Progenitor cell of endocrine pancreas (in vitro differentiated cells): ENCODE results near the gene CARS1. TPM values are rescaled to one million over a fixed set of nuclear protein-coding genes. Genes with fewer than 3 reads are reported as not detected.

Experiments
- DNase-seq: peaks from one replicate; pipeline ENCODE4 v3.0.0; 2021; ENCODE audit warnings: low spot score; ENCODE audit not compliant: unreplicated experiment
- H3K27ac Mint-ChIP-seq: 2 replicates; pipeline ENCODE4 v1.8.0; 2021; ENCODE audit warnings: mild to moderate bottlenecking, moderate library complexity, mixed read lengths
- H3K27me3 Mint-ChIP-seq: 2 replicates; pipeline ENCODE4 v1.8.0; 2021; ENCODE audit warnings: mixed read lengths
- H3K36me3 Mint-ChIP-seq: 2 replicates; pipeline ENCODE4 v1.8.0; 2022; ENCODE audit warnings: mixed read lengths; ENCODE audit not compliant: insufficient read depth
- H3K4me1 Mint-ChIP-seq: 2 replicates; pipeline ENCODE4 v1.8.0; 2021; ENCODE audit warnings: low read depth, mixed read lengths
- H3K4me3 Mint-ChIP-seq: 2 replicates; pipeline ENCODE4 v1.8.0; 2021; ENCODE audit warnings: low read depth, mild to moderate bottlenecking, moderate library complexity, mixed read lengths
- H3K9me3 Mint-ChIP-seq: 2 replicates; pipeline ENCODE4 v1.8.0; 2021; ENCODE audit warnings: low read depth, mixed read lengths
- total RNA-seq: library from RNA; stranded (reverse); gene quantifications from 2 replicates; pipeline ENCODE4 v1.2.1, GENCODE V29; 2021
- TF ChIP-seq, protein P1 (sequence below): fragments of 200-600 bp; sonication (generic); IDR thresholded peaks from one replicate; pipeline ENCODE4 v1.5.0; 2021; ENCODE audit warnings: antibody characterized with exemption, mild to moderate bottlenecking; ENCODE audit not compliant: unreplicated experiment

The CARS1 gene
- total RNA-seq, 1 donor from 2014 or later: 56.4 TPM

DNA sequence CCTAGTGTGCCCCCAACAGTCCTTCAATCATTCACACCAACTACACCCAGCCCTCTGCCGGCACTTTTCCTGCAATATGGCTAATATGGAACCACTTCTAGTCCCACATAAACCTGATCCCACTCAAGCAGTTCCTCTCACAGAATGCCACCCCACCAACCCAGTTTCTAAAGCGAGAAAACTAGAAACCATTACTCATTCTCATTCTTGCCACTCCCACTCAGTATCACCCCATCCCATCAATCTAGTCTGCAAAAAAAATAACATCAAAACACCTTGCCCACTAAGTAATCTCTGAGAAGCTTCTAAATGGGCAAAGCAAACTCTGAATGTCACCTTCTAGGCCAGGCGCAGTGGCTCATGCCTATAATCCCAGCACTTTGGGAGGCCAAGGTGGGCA, 83.0 kb downstream of the CARS1 start:
- Mint-ChIP-seq H3K4me3 (no peak overlapping the region), H3K4me1 (no peaks in the 10 kb centered on the region), H3K27me3 (no peaks in the 10 kb centered on the region), H3K36me3 (peaks cover 27% of the 10 kb centered on the region), H3K9me3 (no peaks in the 10 kb centered on the region), H3K27ac (no peak overlapping the region)
- no peak for DNase-seq
- TF ChIP-seq, protein P1, sequence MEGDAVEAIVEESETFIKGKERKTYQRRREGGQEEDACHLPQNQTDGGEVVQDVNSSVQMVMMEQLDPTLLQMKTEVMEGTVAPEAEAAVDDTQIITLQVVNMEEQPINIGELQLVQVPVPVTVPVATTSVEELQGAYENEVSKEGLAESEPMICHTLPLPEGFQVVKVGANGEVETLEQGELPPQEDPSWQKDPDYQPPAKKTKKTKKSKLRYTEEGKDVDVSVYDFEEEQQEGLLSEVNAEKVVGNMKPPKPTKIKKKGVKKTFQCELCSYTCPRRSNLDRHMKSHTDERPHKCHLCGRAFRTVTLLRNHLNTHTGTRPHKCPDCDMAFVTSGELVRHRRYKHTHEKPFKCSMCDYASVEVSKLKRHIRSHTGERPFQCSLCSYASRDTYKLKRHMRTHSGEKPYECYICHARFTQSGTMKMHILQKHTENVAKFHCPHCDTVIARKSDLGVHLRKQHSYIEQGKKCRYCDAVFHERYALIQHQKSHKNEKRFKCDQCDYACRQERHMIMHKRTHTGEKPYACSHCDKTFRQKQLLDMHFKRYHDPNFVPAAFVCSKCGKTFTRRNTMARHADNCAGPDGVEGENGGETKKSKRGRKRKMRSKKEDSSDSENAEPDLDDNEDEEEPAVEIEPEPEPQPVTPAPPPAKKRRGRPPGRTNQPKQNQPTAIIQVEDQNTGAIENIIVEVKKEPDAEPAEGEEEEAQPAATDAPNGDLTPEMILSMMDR: no peak

DNA sequence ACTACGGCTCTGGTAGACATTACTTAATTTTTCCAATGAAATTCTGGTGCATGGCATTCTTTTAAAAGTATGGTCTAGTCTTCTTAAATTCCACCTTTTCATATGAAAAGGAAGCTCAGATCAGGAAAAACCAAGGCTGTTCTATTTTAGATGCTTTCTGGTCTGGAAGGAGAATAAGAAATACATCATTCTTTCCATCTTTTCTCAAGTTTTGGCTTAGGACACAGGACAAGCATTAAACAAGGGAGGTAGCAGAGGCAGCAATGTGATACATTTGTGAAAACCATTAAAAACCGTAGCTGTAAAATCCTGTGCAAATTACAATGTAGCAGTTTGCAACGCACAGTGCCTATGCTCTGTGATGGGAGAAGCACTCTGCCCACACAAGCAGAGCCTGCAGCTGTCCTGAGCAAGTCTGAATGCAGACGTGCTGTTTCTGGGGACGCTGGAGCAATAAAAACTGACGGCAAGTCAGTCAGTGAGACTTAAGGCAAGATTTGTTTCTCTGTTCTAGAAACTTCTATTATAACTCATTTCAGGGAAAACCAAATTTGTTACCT, 88.8 kb downstream of the CARS1 start:
- H3K4me3 Mint-ChIP-seq: no peak overlapping the region
- H3K27ac Mint-ChIP-seq: no peak overlapping the region
- no peaks in the 10 kb centered on the region for H3K4me1 Mint-ChIP-seq
- no peaks in the 10 kb centered on the region for H3K27me3 Mint-ChIP-seq
- no peak for DNase-seq
- no peaks in the 10 kb centered on the region for H3K9me3 Mint-ChIP-seq
- TF ChIP-seq, protein P1: no peak
- peaks cover 46% of the 10 kb centered on the region for H3K36me3 Mint-ChIP-seq

DNA sequence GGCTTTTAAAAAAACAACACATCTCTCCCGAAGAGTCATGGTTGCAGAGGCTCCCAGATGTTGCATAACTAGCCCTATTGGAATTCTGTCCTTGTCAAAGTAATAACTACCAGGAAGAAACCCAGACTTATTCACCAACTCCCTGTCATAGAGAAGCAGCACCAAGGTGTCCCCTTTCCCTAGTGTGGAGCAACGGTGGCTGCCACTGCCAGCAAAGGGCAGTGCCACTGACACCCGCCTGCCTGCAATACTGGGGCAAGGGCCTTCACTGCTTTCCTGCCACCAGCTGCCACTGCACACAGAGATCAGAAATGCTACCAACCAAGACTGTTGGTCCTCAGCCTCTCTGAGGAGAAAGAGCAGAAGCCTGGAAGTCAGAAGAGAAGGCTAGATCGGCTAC, 92.4 kb downstream of the CARS1 start:
- TF ChIP-seq, protein P1: no peak
- Mint-ChIP-seq H3K36me3 (peaks cover 46% of the 10 kb centered on the region), H3K27me3 (no peaks in the 10 kb centered on the region), H3K4me1 (no peaks in the 10 kb centered on the region), H3K4me3 (no peak overlapping the region), H3K9me3 (no peaks in the 10 kb centered on the region), H3K27ac (no peak overlapping the region)
- DNase-seq: no peak

DNA sequence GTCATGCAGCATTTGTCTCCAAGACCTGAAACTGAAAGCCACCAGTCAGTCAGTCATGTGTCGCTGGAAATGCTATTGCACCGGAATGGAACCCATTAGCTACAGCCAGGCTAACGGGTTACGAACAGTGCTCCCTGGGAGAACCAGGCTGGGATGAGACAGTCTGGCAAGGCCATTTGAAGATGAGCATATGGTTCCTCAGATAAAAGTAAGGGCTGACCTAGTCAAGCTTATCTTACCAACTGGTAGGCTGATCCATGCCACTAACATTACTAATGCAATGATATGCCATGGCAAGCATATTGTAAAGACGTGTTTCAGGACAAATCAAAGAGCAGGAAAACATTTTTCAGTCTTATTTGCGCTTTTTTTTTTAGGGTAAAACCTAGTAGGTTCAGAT, 93.5 kb downstream of the CARS1 start:
- Mint-ChIP-seq H3K27me3 (no peaks in the 10 kb centered on the region), H3K36me3 (peaks cover 42% of the 10 kb centered on the region)

DNA sequence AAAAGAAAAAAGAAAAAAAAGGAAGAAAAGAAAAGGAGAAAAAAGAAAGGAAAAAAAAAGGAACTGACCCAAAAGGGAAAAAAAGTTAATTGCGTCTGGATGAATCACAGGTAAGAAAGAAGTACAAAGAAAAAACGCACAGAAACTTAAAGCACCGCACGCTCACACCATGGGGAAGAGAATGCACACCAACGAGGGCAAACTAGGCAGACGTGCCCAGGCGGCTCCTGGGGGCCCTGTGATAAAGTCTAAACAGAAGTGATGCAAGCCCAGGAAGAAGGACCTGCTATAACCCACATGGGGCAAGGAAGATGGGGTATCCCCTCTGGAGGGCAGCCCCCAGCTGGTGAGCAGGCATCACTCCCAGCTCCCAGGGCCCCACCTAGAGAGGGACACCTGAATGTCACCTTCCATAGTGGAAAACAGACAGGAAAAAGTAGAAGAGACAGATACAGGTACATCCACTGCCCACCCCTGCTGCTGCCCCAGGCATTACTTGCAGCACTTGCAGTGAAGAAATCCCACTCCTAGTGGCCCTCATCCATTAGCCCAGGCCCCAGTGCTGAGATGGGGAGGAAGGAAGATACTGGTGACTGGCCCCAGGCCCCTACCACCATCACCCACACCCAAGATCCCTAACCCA, 94.0 kb downstream of the CARS1 start:
- TF ChIP-seq, protein P1: no peak
- Mint-ChIP-seq H3K27me3 (no peaks in the 10 kb centered on the region), H3K4me1 (no peaks in the 10 kb centered on the region), H3K4me3 (no peak overlapping the region), H3K9me3 (no peaks in the 10 kb centered on the region), H3K27ac (no peak overlapping the region), H3K36me3 (peaks cover 41% of the 10 kb centered on the region)
- no peak for DNase-seq

More for the DNA sequence above, 93.5 kb downstream of the CARS1 start:
- H3K9me3 Mint-ChIP-seq: no peaks in the 10 kb centered on the region
- H3K4me1 Mint-ChIP-seq: no peaks in the 10 kb centered on the region
- TF ChIP-seq, protein P1: no peak
- no peak overlapping the region for H3K4me3 Mint-ChIP-seq
- H3K27ac Mint-ChIP-seq: no peak overlapping the region
- DNase-seq: no peak
